A673 (cell line): ENCODE results near the gene NUCKS1. TPM values are rescaled to one million over a fixed set of nuclear protein-coding genes. Genes with fewer than 3 reads are reported as not detected.
A peak's percentile ranks its signal among the peaks of the same experiment; 100 is the strongest.

Experiments
- BruUV-seq: library from RNA; stranded (reverse); fragments of 400-500 nt; replicated peaks from 2 replicates; lab custom pipeline; 2021; lab: Mats Ljungman, UMichigan
- CTCF ChIA-PET: fragments of 300-600 bp; sonication (Branson Sonifier 250); formaldehyde crosslinking; loops from one replicate; lab custom pipeline; 2022; ENCODE audit warnings: antibody characterized with exemption; lab: Charles Lee
- POLR2A ChIA-PET: fragments of 300-600 bp; sonication (Branson Sonifier 250); formaldehyde crosslinking; loops from one replicate; lab custom pipeline; 2022; ENCODE audit warnings: antibody characterized with exemption; ENCODE audit not compliant: low non-redundant PET; lab: Charles Lee
- DNase-seq: peaks from one replicate; pipeline ENCODE4 v3.0.0-alpha.2; 2015; ENCODE audit warnings: low spot score
- H3K27ac ChIP-seq: fragments of 200-600 bp; sonication (generic); 2 replicates; pipeline ENCODE4 v1.5.1; 2016; ENCODE audit warnings: mixed run types, low read depth, mild to moderate bottlenecking, mixed read lengths, antibody characterized with exemption, low read length; ENCODE audit not compliant: poor library complexity, severe bottlenecking
- H3K27me3 ChIP-seq: fragments of 200-600 bp; sonication (generic); replicated peaks from 2 replicates; pipeline ENCODE4 v1.6.1; 2017; ENCODE audit warnings: mixed run types, low read depth, mild to moderate bottlenecking, mixed read lengths, antibody characterized with exemption, low read length; ENCODE audit not compliant: insufficient read depth, poor library complexity
- H3K36me3 ChIP-seq: fragments of 200-600 bp; sonication (generic); 2 replicates; pipeline ENCODE4 v1.6.1; 2016; ENCODE audit warnings: mixed run types, mild to moderate bottlenecking, mixed read lengths, antibody characterized with exemption, low read length; ENCODE audit not compliant: insufficient read depth, poor library complexity, severe bottlenecking
- H3K4me1 ChIP-seq: fragments of 200-600 bp; sonication (generic); 2 replicates; pipeline ENCODE4 v1.6.1; 2017; ENCODE audit warnings: mixed run types, mild to moderate bottlenecking, mixed read lengths, antibody characterized with exemption, low read length; ENCODE audit not compliant: insufficient read depth, poor library complexity, severe bottlenecking
- H3K4me3 ChIP-seq: fragments of 200-600 bp; sonication (generic); 2 replicates; pipeline ENCODE4 v1.5.1; 2016; ENCODE audit warnings: low read depth, mixed run types, mild to moderate bottlenecking, mixed read lengths, low read length; ENCODE audit not compliant: poor library complexity, severe bottlenecking
- H3K9me3 ChIP-seq: fragments of 200-600 bp; sonication (generic); 2 replicates; pipeline ENCODE4 v1.6.1; 2016; ENCODE audit warnings: mixed run types, low read depth, mild to moderate bottlenecking, mixed read lengths, antibody characterized with exemption, low read length; ENCODE audit not compliant: poor library complexity, severe bottlenecking
- EZH2 ChIP-seq: fragments of 200-600 bp; sonication (generic); IDR thresholded peaks from 2 replicates; pipeline ENCODE4 v1.6.1; 2017; ENCODE audit warnings: borderline replicate concordance, low read depth, mild to moderate bottlenecking, mixed read lengths, antibody characterized with exemption, low read length; ENCODE audit not compliant: poor library complexity, severe bottlenecking
- intact Hi-C: fragments of 100-400 bp; cut with micrococcal nuclease; formaldehyde crosslinking; loops from one replicate; pipeline ENCODE4 v1.10.0; 2022; ENCODE audit not compliant: unreplicated experiment
- total RNA-seq: library from RNA; stranded (reverse); gene quantifications from 2 replicates; pipeline ENCODE4 v1.2.3, GENCODE V29; 2021
- TF ChIP-seq, protein P1 (sequence below): fragments of 300-800, 200-600 bp; sonication (generic); conservative IDR thresholded peaks from 2 replicates; pipeline ENCODE4 v1.5.1; 2017; ENCODE audit warnings: low read depth, mild to moderate bottlenecking, antibody characterized with exemption, low read length, moderate library complexity, mixed read lengths

The NUCKS1 gene
- total RNA-seq, 1 experiment from 2014 or later = 437 TPM

DNA sequence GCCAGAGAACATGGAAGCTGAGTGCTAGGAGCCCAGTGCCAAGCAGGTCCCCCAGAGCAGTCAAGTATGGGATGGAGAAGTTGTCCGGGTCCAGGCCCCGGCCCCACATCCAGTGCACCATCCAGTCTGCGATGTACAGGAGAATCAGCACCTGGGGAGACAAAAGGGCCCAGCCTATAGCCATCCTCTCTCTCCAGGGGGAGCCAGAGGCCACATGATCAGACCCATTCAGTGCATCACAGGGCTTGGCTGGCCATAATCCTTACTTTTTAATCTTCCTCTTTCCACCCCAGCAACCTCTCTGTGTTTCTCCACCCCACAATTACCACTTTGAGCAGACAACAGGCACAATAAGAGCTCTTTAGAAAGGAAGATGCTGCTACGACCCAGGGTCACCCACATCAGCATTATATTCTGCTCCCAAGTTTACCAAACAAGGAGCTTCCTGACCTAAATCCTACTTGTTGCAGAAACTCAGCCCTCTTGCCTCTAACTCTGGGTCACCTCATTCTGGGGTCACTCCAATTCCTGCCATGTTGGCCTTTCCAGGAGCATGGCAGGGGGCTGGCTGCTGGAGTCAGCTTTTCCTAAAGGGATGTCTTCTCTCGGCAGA is 41.7 kb upstream of the NUCKS1 start:
- Histone ChIP-seq H3K36me3 (no peaks in the 10 kb centered on the region), H3K27me3 (no peaks in the 10 kb centered on the region), H3K4me3 (no peak overlapping the region), H3K9me3 (no peaks in the 10 kb centered on the region), H3K27ac (no peak overlapping the region), H3K4me1 (no peaks in the 10 kb centered on the region)
- intact Hi-C loops = loop anchor here (1.0 to 5.0 kb wide), 2 partner anchors 186 to 316 kb away; no protein-coding TSS in a partner anchor
- DNase-seq = peak; percentile 55
- TF ChIP-seq EZH2 = no peak
- TF ChIP-seq, protein P1, sequence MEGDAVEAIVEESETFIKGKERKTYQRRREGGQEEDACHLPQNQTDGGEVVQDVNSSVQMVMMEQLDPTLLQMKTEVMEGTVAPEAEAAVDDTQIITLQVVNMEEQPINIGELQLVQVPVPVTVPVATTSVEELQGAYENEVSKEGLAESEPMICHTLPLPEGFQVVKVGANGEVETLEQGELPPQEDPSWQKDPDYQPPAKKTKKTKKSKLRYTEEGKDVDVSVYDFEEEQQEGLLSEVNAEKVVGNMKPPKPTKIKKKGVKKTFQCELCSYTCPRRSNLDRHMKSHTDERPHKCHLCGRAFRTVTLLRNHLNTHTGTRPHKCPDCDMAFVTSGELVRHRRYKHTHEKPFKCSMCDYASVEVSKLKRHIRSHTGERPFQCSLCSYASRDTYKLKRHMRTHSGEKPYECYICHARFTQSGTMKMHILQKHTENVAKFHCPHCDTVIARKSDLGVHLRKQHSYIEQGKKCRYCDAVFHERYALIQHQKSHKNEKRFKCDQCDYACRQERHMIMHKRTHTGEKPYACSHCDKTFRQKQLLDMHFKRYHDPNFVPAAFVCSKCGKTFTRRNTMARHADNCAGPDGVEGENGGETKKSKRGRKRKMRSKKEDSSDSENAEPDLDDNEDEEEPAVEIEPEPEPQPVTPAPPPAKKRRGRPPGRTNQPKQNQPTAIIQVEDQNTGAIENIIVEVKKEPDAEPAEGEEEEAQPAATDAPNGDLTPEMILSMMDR = peak; percentile 74
- ChIA-PET POLR2A (no interaction called here), CTCF (interaction anchor here (1.0 to 2.0 kb wide), 3 partner anchors 116 to 315 kb away, joined by 4 to 47 read pairs (median 6); no protein-coding TSS in a partner anchor)
- BruUV-seq = no TSS peak

GRCh38 chr1:205787287-205787916 is 37.4 kb upstream of the NUCKS1 start:
- BruUV-seq = no TSS peak
- no peaks in the 10 kb centered on the region for H3K9me3 ChIP-seq
- intact Hi-C loops = no loop called here
- TF ChIP-seq, protein P1 = no peak
- no peak for TF ChIP-seq EZH2
- no peaks in the 10 kb centered on the region for H3K27me3 ChIP-seq
- H3K27ac ChIP-seq = no peak overlapping the region
- no peaks in the 10 kb centered on the region for H3K4me1 ChIP-seq
- CTCF ChIA-PET = no interaction called here
- no peaks in the 10 kb centered on the region for H3K36me3 ChIP-seq
- H3K4me3 ChIP-seq = no peak overlapping the region
- POLR2A ChIA-PET = no interaction called here
- no peak for DNase-seq

DNA sequence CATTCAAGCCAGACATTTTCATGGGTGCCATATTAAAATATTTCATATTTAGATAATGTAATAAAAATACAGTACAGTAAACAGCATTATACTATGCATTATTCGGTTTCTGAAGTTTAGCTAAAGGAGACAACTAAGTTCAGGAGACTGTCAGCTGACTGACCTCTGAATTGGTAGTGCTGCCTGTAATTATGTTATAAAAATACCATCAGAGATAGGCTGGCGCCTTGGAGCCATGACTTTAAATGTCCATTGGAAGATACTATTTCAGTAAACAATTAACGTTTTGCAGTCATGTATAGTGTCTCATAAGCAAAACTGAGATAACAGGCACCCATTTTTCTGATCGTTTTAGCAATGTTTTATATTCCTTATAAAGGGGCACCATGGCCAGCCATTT is 36.6 kb upstream of the NUCKS1 start:
- intact Hi-C loops = no loop called here
- H3K4me3 ChIP-seq = no peak overlapping the region
- CTCF ChIA-PET = interaction anchor here (0.5 kb wide), 1 partner anchor 703 kb away, joined by 4 read pairs; no protein-coding TSS in a partner anchor
- DNase-seq = no peak
- no peak for TF ChIP-seq EZH2
- TF ChIP-seq, protein P1 = no peak
- H3K27me3 ChIP-seq = no peaks in the 10 kb centered on the region
- POLR2A ChIA-PET = interaction anchor here (0.6 kb wide), 1 partner anchor 19 kb away, joined by 6 read pairs; no protein-coding TSS in a partner anchor
- no peaks in the 10 kb centered on the region for H3K36me3 ChIP-seq
- H3K4me1 ChIP-seq = no peaks in the 10 kb centered on the region
- H3K9me3 ChIP-seq = no peaks in the 10 kb centered on the region
- no TSS peak for BruUV-seq
- no peak overlapping the region for H3K27ac ChIP-seq
